ENCODE measurements around the gene MIPOL1. TPM values are rescaled to one million over a fixed set of nuclear protein-coding genes. Genes with fewer than 3 reads are reported as not detected.
"Not testable (repeated sequence)": the region's sequence is repeated elsewhere in the genome, so short reads cannot be mapped to it uniquely, and the experiment has no call there.

The MIPOL1 gene
- total RNA-seq, 1 donor from 2014 or later: 12.3 TPM

DNA sequence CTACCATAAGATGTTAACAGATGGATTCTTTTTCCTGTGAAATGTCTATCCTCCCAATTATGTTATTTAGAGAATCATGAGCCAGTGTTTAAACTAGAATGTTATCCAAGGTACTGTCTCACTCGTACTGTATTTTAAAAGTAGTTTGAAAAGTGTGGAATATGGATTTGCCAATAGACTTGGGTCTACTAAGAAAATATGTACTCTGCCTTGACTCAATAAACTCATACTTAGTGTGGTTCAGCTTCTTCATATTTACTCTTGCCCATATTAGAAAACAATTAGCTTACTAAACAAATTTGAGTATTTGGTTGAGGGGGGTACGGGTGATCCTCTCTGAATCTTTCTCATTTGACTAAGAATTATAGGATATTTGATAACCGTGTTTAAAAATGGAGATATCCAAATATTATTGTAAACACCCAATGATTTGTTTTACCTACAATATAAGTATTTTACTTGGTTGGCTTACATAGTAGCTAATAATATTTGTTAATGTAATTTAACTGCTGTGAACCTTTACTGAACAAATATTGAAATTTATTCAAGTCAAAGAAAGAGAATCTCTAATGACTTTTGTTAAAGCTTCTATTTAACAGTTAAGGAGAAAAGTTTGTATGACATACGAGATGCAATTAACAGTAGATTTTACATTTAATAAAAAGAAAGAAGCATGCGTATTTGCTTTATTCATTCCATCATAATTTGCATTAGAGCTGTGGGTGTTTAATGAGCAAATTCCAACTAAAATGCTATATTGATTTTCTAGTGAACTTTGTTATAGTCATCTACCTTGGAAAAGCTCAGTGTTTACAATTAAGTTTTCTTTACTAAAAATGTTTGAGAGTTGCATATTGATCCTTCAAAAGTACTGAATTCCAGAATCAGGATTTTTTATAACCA lies 81.2 kb downstream of the MIPOL1 start:
- no peak for DNase-seq (ENCODE audit: extremely low read depth, low read depth, low spot score)

- no peak for DNase-seq (ENCODE audit: extremely low read depth, low read depth, low spot score)
Observed at GRCh38 chr14:37279818-37280217, 82.1 kb downstream of the MIPOL1 start.

GRCh38 chr14:37284760-37285159 lies 87.0 kb downstream of the MIPOL1 start:
- no peak for DNase-seq (ENCODE audit: extremely low read depth, low read depth, low spot score)

DNA sequence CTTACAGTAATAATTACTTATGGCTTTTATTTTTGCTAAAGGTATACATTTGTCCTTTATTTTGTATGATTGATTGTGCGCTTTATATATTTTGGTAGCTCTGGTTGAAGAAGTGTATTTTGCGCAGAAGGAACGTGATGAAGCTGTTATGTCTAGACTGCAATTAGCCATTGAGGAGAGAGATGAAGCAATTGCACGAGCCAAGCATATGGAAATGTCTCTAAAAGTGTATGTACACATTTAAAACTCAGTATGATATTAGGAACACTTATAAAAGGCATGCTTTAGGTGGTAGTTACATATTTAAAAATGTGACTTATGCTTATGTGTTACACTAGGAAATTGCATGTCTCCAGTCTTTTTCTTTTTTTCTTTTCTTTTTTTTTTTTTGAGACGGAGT lies 87.5 kb downstream of the MIPOL1 start:
- DNase-seq (ENCODE audit: extremely low read depth, low read depth, low spot score): no peak

GRCh38 chr14:37289688-37290087 lies 92.0 kb downstream of the MIPOL1 start:
- DNase-seq (ENCODE audit: extremely low read depth, low read depth, low spot score): no peak

GRCh38 chr14:37295262-37295661 lies 97.5 kb downstream of the MIPOL1 start:
- not testable (repeated sequence) for DNase-seq (ENCODE audit: extremely low read depth, low read depth, low spot score)

GRCh38 chr14:37311252-37311651 lies 113.5 kb downstream of the MIPOL1 start:
- no peak for DNase-seq (ENCODE audit: extremely low read depth, low read depth, low spot score)

- DNase-seq (ENCODE audit: extremely low read depth, low read depth, low spot score): no peak
Observed at GRCh38 chr14:37318938-37319337, 121.2 kb downstream of the MIPOL1 start.

GRCh38 chr14:37320106-37320505 lies 122.4 kb downstream of the MIPOL1 start:
- DNase-seq (ENCODE audit: extremely low read depth, low read depth, low spot score): no peak

DNA sequence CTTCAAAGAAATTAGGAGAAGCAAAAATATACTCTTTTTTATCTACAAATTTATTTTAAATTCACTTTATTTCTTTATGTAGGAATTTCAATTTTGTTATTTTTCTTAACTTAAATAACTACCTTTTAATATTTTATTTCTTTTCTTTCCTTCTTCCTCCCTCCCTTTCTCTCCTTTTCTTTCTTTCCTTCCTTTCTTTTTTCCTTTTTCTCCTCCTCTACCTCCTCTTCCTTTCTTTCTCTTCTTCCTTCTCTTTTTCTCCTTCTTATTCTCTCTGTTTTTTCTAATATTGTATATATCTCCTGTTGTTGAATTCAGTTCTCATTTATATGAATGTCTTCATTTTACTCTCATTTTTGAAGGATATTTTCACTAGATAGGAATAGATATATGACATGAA lies 127.6 kb downstream of the MIPOL1 start:
- DNase-seq (ENCODE audit: extremely low read depth, low read depth, low spot score): no peak

- no peak for DNase-seq (ENCODE audit: extremely low read depth, low read depth, low spot score)
Observed at GRCh38 chr14:37326434-37326833, 128.7 kb downstream of the MIPOL1 start.

DNA sequence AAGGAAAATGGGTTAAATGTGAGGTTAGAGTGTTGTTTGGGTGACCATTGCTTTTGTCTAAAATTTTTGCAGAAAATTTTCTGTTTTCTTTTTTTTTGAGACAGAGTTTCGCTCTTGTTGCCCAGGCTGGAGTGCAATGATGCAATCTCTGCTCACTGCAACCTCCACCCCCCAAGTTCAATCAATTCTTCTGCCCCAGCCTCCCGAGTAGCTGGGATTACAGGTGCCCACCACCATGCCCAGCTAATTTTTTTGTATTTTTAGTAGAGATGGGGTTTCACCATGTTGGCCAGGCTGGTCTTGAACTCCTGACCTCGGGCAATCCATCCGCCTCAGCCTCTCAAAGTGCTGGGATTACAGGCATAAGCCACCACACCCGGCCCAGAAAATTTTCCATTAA lies 130.2 kb downstream of the MIPOL1 start:
- DNase-seq (ENCODE audit: extremely low read depth, low read depth, low spot score): not testable (repeated sequence)

DNA sequence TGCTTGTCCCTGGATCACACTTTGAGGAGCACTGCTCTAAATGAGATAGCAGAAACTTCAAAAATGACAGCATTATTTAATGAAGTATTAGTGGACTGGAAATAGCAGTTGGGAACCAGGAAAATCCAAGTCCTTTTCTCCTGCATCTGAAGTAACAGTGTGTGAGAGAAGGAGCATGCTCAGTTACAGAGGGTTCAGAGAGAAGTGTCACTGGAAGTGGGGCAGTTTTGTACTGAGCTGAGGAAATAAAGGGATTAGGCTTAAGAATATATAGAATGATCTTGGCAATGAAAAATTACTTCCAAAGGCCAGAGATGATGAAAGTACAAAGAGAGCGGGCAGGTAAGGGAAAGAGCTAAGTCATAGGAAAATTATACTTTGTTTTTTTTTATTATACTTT lies 130.9 kb downstream of the MIPOL1 start:
- no peak for DNase-seq (ENCODE audit: extremely low read depth, low read depth, low spot score)

- peak; percentile 9 for DNase-seq (ENCODE audit: extremely low read depth, low read depth, low spot score)
Observed at GRCh38 chr14:37329189-37330001, 131.7 kb downstream of the MIPOL1 start.

- no peak for DNase-seq (ENCODE audit: extremely low read depth, low read depth, low spot score)
Observed at GRCh38 chr14:37330910-37331309, 133.2 kb downstream of the MIPOL1 start.

DNA sequence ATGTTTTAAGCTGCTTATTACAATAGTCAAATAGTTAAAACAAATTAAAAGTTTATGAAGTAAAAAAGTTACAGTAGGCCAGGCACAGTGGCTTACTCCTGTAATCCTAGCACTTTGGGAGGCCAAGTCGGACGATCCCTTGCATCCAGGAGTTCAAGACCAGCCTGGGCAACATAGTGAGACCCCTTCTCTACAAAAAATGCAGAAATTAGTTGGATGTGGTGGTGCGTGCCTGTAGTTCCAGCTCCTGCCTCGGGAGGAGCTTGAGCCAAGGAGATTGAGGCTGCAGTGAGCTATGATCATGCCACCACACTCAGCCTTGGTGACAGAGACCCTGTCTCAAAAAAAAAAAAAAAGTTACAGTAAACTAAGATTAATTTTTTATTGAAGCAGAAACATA lies 142.6 kb downstream of the MIPOL1 start:
- DNase-seq (ENCODE audit: extremely low read depth, low read depth, low spot score): no peak

DNA sequence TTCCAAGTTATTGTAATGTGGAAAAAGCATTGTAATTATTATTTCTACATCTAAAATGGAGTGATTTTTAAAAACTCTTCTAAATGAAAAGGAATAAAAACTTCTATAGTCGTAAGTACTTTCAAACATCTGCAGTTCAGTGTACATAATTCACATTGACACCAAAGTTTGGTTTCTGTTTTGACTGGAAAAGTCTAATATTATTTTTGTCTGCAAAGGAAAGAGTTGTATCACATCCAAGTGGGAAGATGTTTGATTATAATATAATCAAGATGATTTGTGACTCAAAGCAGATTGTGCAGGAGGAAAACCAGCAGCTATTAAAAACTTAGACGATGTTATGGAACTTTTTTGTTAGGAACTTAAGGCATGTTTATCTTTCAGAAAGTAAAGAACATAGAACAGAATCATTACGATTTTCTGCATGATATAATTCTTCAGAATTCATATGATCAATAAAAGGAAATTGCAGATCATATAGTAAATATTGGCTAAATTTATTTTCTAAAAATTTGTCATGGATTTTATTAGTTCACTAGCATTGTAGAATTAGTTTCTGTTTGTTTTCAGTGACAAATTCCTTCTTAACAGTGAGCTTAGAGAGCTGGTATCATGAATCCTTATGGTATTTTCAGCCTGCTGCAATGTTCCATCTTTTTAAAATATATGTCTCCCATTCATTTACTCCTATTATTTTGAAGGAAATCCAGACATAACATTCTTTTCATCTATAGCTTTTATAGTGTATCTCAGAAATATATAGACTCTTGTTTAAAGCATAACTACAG lies 145.8 kb downstream of the MIPOL1 start:
- DNase-seq (ENCODE audit: extremely low read depth, low read depth, low spot score): no peak

DNA sequence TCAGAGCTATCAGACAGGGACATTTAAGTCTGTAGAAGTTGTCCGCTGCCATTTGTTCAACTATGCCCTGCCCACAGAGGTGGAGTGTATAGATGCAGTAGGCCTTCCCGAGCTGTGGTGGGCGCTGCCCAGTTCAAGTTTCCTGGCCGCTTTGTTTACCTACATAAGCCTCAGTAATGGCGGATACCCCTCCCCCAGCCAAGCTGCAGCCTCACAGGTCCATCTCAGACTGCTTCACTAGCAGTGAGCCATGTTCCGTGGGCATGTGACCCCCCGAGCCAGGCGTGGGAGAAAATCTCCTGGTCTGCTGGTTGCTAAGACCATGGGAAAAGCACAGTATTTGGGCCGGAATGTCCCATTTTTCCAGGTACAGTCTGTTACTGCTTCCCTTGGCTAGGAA lies 165.9 kb downstream of the MIPOL1 start:
- no peak for DNase-seq (ENCODE audit: extremely low read depth, low read depth, low spot score)

- DNase-seq (ENCODE audit: extremely low read depth, low read depth, low spot score): no peak
Observed at GRCh38 chr14:37369425-37369824, 171.7 kb downstream of the MIPOL1 start.

DNA sequence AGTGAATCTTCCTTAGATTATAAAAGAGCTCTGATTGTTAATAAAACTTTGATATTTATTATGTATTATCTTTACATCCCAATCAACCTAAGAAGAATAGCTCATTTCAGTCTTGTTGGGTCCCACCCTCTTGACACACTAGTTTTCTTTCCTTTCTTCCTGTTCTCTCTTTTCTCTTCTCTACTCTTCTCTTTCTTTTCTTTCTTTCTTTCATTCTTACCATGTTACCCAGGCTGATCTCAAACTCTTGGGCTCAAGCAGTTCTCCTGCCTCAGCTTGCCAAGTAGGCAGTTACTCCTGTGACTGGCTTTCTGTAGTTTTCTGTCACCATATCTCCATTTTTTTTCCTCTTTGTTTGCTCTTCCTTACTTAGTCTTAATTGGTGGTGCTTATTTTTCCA lies 177.8 kb downstream of the MIPOL1 start:
- DNase-seq (ENCODE audit: extremely low read depth, low read depth, low spot score): no peak

Data from glomerular endothelial cell (primary cell).